ENCODE results near the gene EVPL.

The EVPL gene

DNA sequence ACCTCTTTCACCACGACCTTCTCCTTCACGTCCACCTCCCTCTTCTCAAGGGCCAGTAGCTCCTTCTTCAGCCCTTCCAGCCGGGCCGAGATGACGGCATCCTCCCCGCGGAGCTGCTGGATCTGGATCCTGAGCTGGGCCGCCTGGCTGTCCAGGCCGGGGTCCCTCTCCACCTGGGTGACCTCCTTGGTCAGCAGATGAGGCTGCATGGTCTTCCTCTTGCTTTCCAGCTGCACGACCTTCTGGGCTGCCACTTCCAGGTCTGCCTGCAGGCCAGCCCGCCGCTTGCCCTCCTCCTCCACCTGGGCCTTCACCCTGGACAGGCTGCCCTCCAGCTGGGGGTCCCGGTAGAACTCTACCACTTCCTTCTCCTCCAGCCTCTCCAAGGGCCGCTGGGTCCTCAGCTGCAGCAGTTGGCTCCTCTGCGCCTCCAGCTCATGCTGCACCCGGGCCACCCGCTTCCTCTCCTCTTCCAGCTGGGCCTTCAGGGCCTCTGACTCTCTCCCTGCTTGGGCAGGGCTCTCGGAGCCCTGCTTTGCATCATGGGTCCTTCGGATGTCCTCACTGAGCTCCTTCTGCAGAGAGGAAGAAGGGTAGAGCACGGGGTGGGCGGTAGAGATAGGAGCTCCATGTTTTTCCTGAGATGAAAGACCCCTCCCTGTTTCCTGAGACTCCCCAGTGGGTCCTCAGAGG is 17.0 kb downstream of the EVPL start:
- TF ChIP-seq, protein P1, sequence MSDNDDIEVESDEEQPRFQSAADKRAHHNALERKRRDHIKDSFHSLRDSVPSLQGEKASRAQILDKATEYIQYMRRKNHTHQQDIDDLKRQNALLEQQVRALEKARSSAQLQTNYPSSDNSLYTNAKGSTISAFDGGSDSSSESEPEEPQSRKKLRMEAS (IDR thresholded peaks at IDR 0.05; ENCODE audit: low read depth, low read length), result no peak
- no peak for TF ChIP-seq POLR2A (IDR thresholded peaks at IDR 0.05; ENCODE audit: extremely low read depth, insufficient read length)
- H3K4me3 ChIP-seq (ENCODE audit: low read depth, low read length), result no peak overlapping the region
- DNase-seq (ENCODE audit: low read depth), result no peak

DNA sequence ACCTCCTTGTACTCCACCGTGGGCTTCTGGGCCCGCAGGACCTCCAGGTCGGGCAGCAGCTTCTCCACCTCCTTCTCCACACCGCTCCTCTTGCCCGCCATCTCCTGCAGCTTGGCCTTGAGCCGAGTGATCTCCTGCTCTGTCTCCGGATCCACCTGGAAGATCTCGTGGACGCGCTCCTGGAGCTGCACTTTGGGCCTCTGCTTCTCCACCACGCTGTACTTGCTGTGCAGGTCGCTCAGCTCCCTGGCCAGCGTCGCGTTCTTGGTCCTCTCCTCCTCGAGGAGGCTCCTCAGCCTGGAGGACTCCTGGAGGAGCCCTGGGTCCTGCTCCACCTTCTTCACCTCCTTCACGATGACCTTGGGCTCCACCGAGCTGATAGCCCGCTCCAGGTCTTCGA is 17.7 kb downstream of the EVPL start:
- H3K4me3 ChIP-seq (ENCODE audit: low read depth, low read length), result no peak overlapping the region
- TF ChIP-seq, protein P2, sequence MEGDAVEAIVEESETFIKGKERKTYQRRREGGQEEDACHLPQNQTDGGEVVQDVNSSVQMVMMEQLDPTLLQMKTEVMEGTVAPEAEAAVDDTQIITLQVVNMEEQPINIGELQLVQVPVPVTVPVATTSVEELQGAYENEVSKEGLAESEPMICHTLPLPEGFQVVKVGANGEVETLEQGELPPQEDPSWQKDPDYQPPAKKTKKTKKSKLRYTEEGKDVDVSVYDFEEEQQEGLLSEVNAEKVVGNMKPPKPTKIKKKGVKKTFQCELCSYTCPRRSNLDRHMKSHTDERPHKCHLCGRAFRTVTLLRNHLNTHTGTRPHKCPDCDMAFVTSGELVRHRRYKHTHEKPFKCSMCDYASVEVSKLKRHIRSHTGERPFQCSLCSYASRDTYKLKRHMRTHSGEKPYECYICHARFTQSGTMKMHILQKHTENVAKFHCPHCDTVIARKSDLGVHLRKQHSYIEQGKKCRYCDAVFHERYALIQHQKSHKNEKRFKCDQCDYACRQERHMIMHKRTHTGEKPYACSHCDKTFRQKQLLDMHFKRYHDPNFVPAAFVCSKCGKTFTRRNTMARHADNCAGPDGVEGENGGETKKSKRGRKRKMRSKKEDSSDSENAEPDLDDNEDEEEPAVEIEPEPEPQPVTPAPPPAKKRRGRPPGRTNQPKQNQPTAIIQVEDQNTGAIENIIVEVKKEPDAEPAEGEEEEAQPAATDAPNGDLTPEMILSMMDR (IDR thresholded peaks at IDR 0.05; ENCODE audit: low read depth, low read length), result no peak
- TF ChIP-seq POLR2A (IDR thresholded peaks at IDR 0.05; ENCODE audit: extremely low read depth, insufficient read length), result no peak
- TF ChIP-seq, protein P1 (IDR thresholded peaks at IDR 0.05; ENCODE audit: low read depth, low read length), result no peak
- no peak for TF ChIP-seq MYC (IDR thresholded peaks at IDR 0.05; ENCODE audit: low read depth, low read length)
- DNase-seq (ENCODE audit: low read depth), result no peak

DNA sequence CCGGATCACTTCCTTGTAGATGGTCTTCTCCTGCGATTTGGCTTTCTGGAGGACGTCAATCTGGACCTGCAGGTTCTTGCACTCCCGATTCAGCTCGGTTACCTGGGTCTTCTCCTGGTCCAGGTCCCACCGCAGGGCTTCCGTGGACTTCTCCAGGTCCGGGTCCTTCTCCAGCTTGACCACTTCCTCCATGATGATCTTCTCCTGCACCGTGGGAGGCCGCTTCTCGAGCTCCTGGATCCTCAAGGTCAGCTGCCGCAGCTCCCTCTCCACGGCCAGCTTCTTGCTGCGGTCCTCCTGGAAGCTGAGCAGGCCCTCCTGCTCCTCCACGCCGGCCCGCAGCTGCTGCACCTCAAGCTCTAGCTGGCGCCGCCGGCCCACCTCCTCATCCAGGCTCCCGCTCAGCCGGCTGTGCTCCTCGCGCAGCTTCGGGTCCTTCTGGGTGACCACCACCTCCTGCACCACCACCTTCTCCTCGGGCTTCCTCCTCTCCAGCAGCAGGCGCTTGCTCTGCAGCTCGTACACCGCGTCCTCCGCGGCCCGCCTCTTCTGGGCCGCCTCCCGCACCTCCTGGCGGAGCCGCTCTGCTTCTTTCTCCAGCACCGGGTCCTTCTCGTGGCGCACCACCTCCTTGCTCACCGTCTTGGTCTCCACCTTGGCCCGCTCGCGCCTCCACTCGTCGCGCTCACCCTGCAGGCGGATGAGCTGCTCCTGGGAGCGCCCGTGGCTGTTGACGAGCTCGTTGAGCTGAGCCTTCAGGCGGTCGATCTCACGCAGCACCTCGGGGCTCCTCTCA is 18.3 kb downstream of the EVPL start:
- H3K4me3 ChIP-seq (ENCODE audit: low read depth, low read length), result no peak overlapping the region
- no peak for TF ChIP-seq POLR2A (IDR thresholded peaks at IDR 0.05; ENCODE audit: extremely low read depth, insufficient read length)
- no peak for TF ChIP-seq MYC (IDR thresholded peaks at IDR 0.05; ENCODE audit: low read depth, low read length)
- TF ChIP-seq, protein P2 (IDR thresholded peaks at IDR 0.05; ENCODE audit: low read depth, low read length), result no peak
- TF ChIP-seq, protein P1 (IDR thresholded peaks at IDR 0.05; ENCODE audit: low read depth, low read length), result no peak
- DNase-seq (ENCODE audit: low read depth), result no peak

DNA sequence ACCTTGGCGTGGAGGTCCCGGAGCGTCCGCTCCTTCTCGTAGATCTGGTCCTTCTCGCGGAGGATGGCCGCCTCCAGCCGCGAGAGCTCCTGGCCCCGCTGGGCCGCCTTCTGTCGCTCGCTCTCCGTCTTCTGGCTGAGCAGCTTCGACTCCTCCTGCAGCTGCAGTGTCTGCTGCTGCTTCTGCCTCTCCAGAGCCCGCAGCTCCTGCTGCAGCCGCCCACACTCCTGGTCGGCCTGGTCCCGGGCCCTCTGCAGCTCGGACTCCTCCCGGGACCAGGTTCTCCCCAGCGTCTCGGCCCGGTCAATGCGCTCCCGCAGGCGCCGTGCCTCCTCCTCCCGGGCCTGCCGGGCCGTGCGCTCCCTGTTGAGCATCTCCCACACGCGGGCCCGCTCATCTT is 18.9 kb downstream of the EVPL start:
- no peak for DNase-seq (ENCODE audit: low read depth)
- H3K4me3 ChIP-seq (ENCODE audit: low read depth, low read length), result no peak overlapping the region
- TF ChIP-seq POLR2A (IDR thresholded peaks at IDR 0.05; ENCODE audit: extremely low read depth, insufficient read length) (no peak), MYC (IDR thresholded peaks at IDR 0.05; ENCODE audit: low read depth, low read length) (no peak)
- TF ChIP-seq, protein P1 (IDR thresholded peaks at IDR 0.05; ENCODE audit: low read depth, low read length), result no peak

DNA sequence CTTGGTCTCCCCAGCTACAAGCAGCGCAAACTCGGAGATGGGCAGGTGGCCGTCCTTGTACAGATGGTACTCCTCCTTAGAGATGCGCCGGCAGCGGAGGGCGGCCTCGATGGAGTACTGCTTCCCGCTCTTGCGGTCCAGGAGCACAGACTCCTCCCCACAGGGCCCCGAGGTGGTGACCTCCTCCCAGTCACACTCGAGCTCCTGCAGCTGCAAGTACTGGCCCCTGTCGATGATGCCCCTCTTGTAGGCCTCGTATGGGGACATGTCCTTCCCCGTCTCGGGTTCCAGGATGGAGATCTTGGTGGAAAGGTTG is 19.3 kb downstream of the EVPL start:
- TF ChIP-seq POLR2A (IDR thresholded peaks at IDR 0.05; ENCODE audit: extremely low read depth, insufficient read length), result no peak
- TF ChIP-seq, protein P1 (IDR thresholded peaks at IDR 0.05; ENCODE audit: low read depth, low read length), result no peak
- no peak for TF ChIP-seq MYC (IDR thresholded peaks at IDR 0.05; ENCODE audit: low read depth, low read length)
- TF ChIP-seq, protein P2 (IDR thresholded peaks at IDR 0.05; ENCODE audit: low read depth, low read length), result no peak
- H3K4me3 ChIP-seq (ENCODE audit: low read depth, low read length), result no peak overlapping the region
- DNase-seq (ENCODE audit: low read depth), result no peak

DNA sequence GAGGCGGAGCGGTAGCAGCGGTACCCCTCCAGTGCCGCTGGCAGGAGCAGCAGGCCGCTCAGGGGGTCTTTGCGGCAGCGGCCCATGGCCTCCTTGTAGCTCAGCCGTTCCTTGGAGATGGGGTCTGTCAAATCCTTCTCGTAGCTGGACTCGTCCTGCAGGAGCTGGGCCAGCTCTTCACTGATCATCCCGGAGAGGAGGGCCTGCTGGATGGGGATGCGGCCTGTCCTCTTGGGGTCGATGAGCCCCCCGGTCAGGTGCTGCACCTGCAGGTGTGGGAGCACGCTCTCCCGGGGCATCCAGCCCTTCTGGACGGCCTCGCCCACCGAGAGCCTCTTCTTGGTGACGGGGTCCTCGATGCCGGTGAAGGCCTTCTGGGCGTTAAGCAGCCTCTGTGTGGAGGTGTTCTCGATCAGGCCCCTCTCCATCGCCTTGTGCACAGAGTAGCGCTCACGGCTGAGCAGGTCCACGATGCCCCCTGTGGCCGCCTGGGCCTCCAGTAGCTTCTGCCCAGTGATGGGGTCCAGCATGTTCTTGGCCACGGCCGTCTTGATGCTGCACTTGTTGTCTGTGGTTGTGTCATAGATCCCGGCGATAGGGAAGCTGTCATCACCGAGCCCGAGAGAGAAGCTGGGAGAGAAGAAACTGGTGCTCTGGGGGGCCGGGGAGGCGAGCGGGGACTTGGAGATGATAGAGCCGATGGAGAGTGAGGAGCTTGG is 19.8 kb downstream of the EVPL start:
- TF ChIP-seq POLR2A (IDR thresholded peaks at IDR 0.05; ENCODE audit: extremely low read depth, insufficient read length) (no peak), MYC (IDR thresholded peaks at IDR 0.05; ENCODE audit: low read depth, low read length) (no peak)
- TF ChIP-seq, protein P1 (IDR thresholded peaks at IDR 0.05; ENCODE audit: low read depth, low read length), result no peak
- TF ChIP-seq, protein P2 (IDR thresholded peaks at IDR 0.05; ENCODE audit: low read depth, low read length), result no peak
- H3K4me3 ChIP-seq (ENCODE audit: low read depth, low read length), result no peak overlapping the region
- no peak for DNase-seq (ENCODE audit: low read depth)

All from NB4 (cell line).